NB4 (cell line): ENCODE data around the gene CLIP4.

Source experiments
- DNase-seq: peaks from one replicate; pipeline ENCODE4 v3.0.0; 2010; ENCODE audit warnings: low read depth
- H3K4me3 ChIP-seq: one replicate; pipeline ENCODE4 v1.5.1; 2011; ENCODE audit warnings: mild to moderate bottlenecking, low read depth, low read length, moderate library complexity
- MAX ChIP-seq: IDR thresholded peaks from 2 replicates; pipeline ENCODE4 v1.6.1; 2011; ENCODE audit warnings: low read depth, low read length
- MYC ChIP-seq: IDR thresholded peaks from 2 replicates; pipeline ENCODE4 v1.6.1; 2011; ENCODE audit warnings: low read depth, low read length
- POLR2A ChIP-seq: IDR thresholded peaks from 2 replicates; pipeline ENCODE4 v1.6.1; 2011; ENCODE audit warnings: mild to moderate bottlenecking; ENCODE audit not compliant: insufficient read length; ENCODE audit errors: extremely low read depth
- TF ChIP-seq, protein P1 (sequence below): IDR thresholded peaks from one replicate; pipeline ENCODE4 v1.5.1; 2012; ENCODE audit warnings: low read depth, low read length

Gene CLIP4

GRCh38 chr2:29226808-29227207 lies 111.6 kb downstream of the CLIP4 start:
- TF ChIP-seq MYC (no peak), POLR2A (no peak), MAX (no peak)
- TF ChIP-seq, protein P1, sequence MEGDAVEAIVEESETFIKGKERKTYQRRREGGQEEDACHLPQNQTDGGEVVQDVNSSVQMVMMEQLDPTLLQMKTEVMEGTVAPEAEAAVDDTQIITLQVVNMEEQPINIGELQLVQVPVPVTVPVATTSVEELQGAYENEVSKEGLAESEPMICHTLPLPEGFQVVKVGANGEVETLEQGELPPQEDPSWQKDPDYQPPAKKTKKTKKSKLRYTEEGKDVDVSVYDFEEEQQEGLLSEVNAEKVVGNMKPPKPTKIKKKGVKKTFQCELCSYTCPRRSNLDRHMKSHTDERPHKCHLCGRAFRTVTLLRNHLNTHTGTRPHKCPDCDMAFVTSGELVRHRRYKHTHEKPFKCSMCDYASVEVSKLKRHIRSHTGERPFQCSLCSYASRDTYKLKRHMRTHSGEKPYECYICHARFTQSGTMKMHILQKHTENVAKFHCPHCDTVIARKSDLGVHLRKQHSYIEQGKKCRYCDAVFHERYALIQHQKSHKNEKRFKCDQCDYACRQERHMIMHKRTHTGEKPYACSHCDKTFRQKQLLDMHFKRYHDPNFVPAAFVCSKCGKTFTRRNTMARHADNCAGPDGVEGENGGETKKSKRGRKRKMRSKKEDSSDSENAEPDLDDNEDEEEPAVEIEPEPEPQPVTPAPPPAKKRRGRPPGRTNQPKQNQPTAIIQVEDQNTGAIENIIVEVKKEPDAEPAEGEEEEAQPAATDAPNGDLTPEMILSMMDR: no peak
- no peak overlapping the region for H3K4me3 ChIP-seq
- DNase-seq: no peak

DNA sequence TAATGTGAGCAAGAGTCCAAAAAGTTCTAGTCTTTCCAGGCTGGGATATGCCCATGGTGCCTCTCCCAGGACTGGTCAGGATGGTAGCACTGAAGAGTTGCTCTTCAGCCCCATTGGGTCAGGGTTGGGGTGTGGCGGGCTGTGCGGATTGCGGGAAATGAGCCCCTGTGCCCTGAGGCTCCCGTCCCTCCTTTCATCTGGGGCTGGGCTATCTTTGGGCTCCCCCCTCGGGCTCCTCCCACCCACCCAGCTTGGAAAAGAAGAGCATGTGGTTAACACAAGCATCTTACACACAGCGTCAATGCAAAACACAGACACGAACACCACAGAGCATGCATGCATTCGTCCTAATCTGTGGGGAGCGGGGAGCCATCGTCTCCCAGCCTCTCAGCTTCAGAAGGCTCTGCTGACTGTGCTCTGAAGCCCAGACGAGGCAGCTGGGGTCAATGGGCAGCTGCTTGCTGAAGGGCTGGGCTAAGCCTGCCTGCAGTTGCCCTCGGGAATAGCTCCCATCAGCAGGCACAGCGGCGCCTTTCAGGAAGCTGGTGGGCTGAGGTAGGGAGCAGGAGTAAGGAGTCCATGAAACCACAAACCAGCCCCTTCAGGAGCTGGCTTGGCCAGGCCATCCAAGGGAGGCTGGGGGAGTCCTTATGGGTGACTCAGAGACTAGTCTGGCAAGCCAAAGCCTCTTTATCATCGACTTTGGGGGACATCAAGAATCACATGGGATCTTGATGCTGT lies 112.9 kb downstream of the CLIP4 start:
- no peak for DNase-seq
- no peak overlapping the region for H3K4me3 ChIP-seq
- TF ChIP-seq, protein P1: no peak
- TF ChIP-seq MAX: no peak
- TF ChIP-seq POLR2A: no peak
- TF ChIP-seq MYC: no peak

DNA sequence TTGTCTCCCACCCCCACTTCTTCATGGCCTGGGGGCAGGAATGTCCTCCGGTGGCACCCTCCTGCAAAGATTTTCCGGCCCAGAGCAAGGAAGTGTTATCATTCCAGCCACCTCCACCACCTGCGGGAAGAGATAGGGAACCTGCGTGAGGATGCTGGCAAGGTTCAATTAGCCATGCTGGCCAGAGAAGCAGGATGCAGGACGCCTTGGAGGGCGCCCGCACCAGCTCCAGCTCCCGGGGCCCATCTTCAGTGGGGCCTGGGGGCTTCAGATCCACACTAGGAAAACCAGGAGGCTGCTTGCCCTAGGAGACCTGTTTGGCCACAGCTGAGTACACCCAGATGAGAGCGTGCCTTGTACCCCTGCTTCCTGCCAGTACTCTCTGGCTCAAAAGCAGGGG lies 113.7 kb downstream of the CLIP4 start:
- no peak overlapping the region for H3K4me3 ChIP-seq
- TF ChIP-seq MAX (no peak), POLR2A (no peak), MYC (no peak)
- TF ChIP-seq, protein P1: no peak
- no peak for DNase-seq

- DNase-seq: no peak
- no peak overlapping the region for H3K4me3 ChIP-seq
- no peak for TF ChIP-seq MYC
- no peak for TF ChIP-seq MAX
- TF ChIP-seq, protein P1: no peak
These were observed 114.4 kb downstream of the CLIP4 start for GRCh38 chr2:29229640-29230039.

DNA sequence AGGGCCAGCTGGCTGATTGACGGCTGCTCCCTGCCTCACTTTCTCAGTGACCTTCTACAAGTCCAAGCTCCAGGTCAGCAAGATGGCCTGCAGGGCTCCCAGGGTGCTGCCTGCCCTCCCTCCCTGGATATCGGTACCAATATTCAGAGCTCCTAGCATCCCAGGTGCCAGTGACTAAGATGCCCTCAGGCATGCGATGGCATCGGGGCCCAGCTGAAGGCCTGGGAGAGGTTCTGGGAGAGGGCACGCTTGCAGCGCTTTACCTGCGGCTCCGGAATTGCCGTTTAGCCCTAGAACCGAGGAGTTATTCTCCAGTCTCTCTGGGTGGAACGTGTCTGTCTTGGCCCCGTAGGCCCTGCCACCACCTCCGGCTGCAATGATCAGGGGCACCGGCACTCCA lies 116.8 kb downstream of the CLIP4 start:
- TF ChIP-seq POLR2A: no peak
- no peak for TF ChIP-seq MYC
- TF ChIP-seq MAX: no peak
- TF ChIP-seq, protein P1: no peak
- no peak for DNase-seq
- H3K4me3 ChIP-seq: no peak overlapping the region

- DNase-seq: no peak
- TF ChIP-seq MAX (no peak), POLR2A (no peak), MYC (no peak)
- TF ChIP-seq, protein P1: no peak
- H3K4me3 ChIP-seq: no peak overlapping the region
These were observed 118.2 kb downstream of the CLIP4 start for GRCh38 chr2:29233428-29233827.
